Fibroblast of skin of right biceps (primary cell): Measurements from ENCODE around the gene UNKL.

Experiments used
- DNase-seq: peaks from one replicate; pipeline ENCODE4 v3.0.0-alpha.2; 2013

Gene UNKL

GRCh38 chr16:1430759-1431496 lies 16.4 kb upstream of the UNKL start, which contains the start of gene PERCC1:
Gene PERCC1, plus strand, starts transcription at chr16:1431078. Its CDS starts 1,516 bp downstream, at chr16:1432594.
- DNase-seq, result no peak

GRCh38 chr16:1430214-1430758 lies 15.8 kb upstream of the UNKL start:
- DNase-seq, result no peak

GRCh38 chr16:1429631-1430030 lies 15.1 kb upstream of the UNKL start:
- DNase-seq, result no peak

GRCh38 chr16:1429012-1429411 lies 14.5 kb upstream of the UNKL start:
- DNase-seq, result no peak

GRCh38 chr16:1428511-1428910 lies 14.0 kb upstream of the UNKL start:
- peak; percentile 25 for DNase-seq

GRCh38 chr16:1427473-1428461 lies 13.3 kb upstream of the UNKL start:
- DNase-seq, result no peak

GRCh38 chr16:1426734-1427471 lies 12.4 kb upstream of the UNKL start:
- no peak for DNase-seq

GRCh38 chr16:1425616-1426370 lies 11.3 kb upstream of the UNKL start:
- DNase-seq, result no peak

- no peak for DNase-seq
Observed at GRCh38 chr16:1424028-1424427, 9.5 kb upstream of the UNKL start.

GRCh38 chr16:1422076-1422475 lies 7.6 kb upstream of the UNKL start:
- DNase-seq, result no peak

- no peak for DNase-seq
Observed at GRCh38 chr16:1420111-1420539, 5.6 kb upstream of the UNKL start.

GRCh38 chr16:1416521-1416941 lies 2.0 kb upstream of the UNKL start:
- no peak for DNase-seq

GRCh38 chr16:1413684-1414531 lies 596 bp downstream of the UNKL start:
- DNase-seq, result peak; percentile 56

GRCh38 chr16:1412847-1413246 lies 1.7 kb downstream of the UNKL start:
- no peak for DNase-seq

GRCh38 chr16:1408171-1408837 lies 6.2 kb downstream of the UNKL start:
- DNase-seq, result peak; percentile 88

GRCh38 chr16:1407753-1408152 lies 6.8 kb downstream of the UNKL start:
- DNase-seq, result peak; percentile 8

GRCh38 chr16:1403733-1404132 lies 10.8 kb downstream of the UNKL start:
- DNase-seq, result no peak

GRCh38 chr16:1403036-1403435 lies 11.5 kb downstream of the UNKL start:
- DNase-seq, result no peak

GRCh38 chr16:1401758-1402154 lies 12.7 kb downstream of the UNKL start:
- no peak for DNase-seq

- no peak for DNase-seq
Observed at GRCh38 chr16:1401061-1401757, 13.3 kb downstream of the UNKL start.
